ACHN (cell line): ENCODE results near the gene REEP3.

Experiments
- DNase-seq: peaks from one replicate; pipeline ENCODE4 v3.0.0-alpha.2; 2015
- in situ Hi-C: cut with HindIII; loops from 2 replicates; pipeline ENCODE4 v1.10.0; 2017; ENCODE audit warnings: low sequenced_read_pairs, low pct_ligation_motif_present, low pct_unique_long_range_greater_than_20kb

REEP3 gene

DNA sequence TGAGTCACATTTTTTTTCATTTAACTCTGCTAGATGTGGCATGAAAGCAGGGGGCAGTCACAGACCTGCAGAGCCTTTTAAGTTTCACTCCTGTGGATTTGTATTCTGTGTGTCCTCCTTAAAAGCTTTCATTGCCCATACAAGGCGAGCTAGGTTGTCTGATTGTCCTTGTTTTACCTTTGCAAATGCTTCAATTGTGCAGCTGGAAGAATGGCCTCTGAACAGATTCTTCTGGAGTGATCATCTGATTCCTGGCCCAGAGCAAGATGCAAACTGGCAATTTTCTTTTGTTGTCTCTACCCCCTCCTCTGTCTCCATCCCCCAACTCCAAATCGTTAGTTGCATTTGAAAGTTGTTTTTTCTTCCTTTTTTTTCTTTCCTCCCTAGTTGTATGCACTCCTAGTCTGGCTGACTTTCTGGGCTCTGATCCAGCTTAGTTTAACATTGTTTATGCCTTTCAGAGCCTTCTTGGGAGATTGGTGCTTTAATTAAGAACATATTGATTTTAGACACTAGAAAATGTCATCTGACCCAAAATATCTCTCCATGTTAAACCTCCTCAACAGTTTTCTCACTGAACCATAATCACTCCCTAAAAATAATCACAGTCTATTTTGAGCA is 150.2 kb downstream of the REEP3 start:
- in situ Hi-C loops: no loop called here
- DNase-seq: no peak

DNA sequence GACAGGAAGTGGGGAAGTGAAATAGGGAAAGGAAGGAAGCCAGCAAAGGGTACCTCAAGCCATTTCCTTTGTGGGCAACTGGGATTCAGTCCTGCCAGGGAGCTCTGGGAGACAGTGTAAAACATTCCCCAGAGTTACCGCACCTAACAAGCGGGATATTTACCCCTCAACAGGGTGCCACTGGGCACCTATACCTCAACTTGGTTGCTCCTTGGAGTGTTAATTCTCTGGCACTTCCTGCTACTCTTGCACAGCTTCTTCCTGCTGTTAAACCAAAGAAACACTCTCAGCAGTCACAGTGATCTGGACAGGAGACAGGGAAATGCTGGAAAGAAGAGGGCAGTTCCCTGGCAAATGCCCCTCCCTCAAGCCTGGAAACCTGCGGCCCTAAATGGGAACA is 151.3 kb downstream of the REEP3 start:
- in situ Hi-C loops: no loop called here
- no peak for DNase-seq

DNA sequence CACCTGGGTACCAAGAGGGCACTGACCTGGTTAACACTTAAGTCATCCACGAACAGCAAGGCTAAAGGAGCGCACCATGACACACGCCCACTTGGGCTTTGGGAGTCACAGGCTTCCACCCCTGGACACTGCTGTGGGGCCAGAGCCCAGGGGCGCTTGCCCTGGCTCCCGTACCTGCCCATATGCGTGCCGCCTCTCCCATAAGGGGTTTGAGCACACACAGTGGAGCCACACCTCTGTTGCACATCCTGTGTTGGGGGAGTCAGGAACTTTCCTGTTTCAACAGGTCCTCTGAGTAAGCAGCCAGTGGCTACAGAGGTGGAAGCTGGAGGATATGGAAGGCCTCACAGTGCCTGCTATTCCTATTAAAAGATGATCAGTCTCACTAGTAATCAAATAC is 152.0 kb downstream of the REEP3 start:
- in situ Hi-C loops: no loop called here
- DNase-seq: no peak

DNA sequence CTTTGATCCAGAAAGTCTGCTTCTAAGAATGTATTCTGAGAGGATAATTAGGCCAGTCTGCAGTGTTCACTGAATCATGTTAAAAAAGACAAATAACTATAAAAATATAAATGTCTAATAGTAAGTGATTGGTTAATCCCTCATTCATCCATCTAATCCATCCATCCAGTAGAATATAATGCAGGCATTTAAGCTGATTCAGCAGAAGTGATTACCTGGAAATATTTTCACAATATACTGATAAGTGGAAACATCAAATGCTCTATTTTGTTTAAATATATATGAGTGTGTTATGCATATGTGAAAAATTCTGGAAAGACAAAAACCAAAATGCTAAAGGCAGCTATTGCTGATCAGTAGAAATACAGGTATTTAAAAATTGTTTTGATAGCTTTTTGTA is 152.6 kb downstream of the REEP3 start:
- no peak for DNase-seq

More for the DNA sequence above, 152.6 kb downstream of the REEP3 start:
- in situ Hi-C loops: no loop called here
